GM12874 (cell line): ENCODE data around the gene SCD5.

Source experiments
- CTCF ChIP-seq: IDR thresholded peaks from 2 replicates; pipeline ENCODE4 v1.5.1; 2011; ENCODE audit warnings: low read depth, mild to moderate bottlenecking, control low read depth, low read length, moderate library complexity; ENCODE audit not compliant: insufficient read depth

SCD5 gene

GRCh38 chr4:82691431-82691830 is 107.2 kb downstream of the SCD5 start:
- TF ChIP-seq CTCF: no peak

- TF ChIP-seq CTCF: no peak
Observed at GRCh38 chr4:82688091-82688795, 110.4 kb downstream of the SCD5 start.

- TF ChIP-seq CTCF: no peak
Observed at GRCh38 chr4:82687531-82687930, 111.1 kb downstream of the SCD5 start.

- TF ChIP-seq CTCF: no peak
Observed at GRCh38 chr4:82681754-82682153, 116.8 kb downstream of the SCD5 start.

- TF ChIP-seq CTCF: no peak
Observed at GRCh38 chr4:82680834-82681233, 117.8 kb downstream of the SCD5 start.

GRCh38 chr4:82679531-82679930 is 119.1 kb downstream of the SCD5 start:
- TF ChIP-seq CTCF: 0 out of 2 replicates have a peak, but pooled peaks have one; percentile 7

- TF ChIP-seq CTCF: no peak
Observed at GRCh38 chr4:82678051-82678450, 120.5 kb downstream of the SCD5 start.
